MCF 10A (cell line): Measurements from ENCODE around the gene PKIB. TPM values are rescaled to one million over a fixed set of nuclear protein-coding genes. Genes with fewer than 3 reads are reported as not detected.
A peak's percentile ranks its signal among the peaks of the same experiment; 100 is the strongest.

ENCODE experiments used
- BruUV-seq: library from RNA; stranded (reverse); fragments of 400-500 nt; replicated peaks from 2 replicates; lab custom pipeline; 2021; lab: Mats Ljungman, UMichigan
- CTCF ChIA-PET: fragments of 300-600 bp; sonication (Branson Sonifier 250); formaldehyde crosslinking; extraction: SDS; loops from one replicate; lab custom pipeline; 2021; ENCODE audit warnings: antibody characterized with exemption, inconsistent platforms; lab: Yijun Ruan, JAX
- POLR2A ChIA-PET: fragments of 300-600, 350-650 bp; sonication (Branson Sonifier 250); formaldehyde crosslinking; extraction: SDS; loops from one replicate; lab custom pipeline; 2020; ENCODE audit warnings: antibody characterized with exemption, inconsistent platforms; lab: Yijun Ruan, JAX
- DNase-seq: peaks from one replicate; pipeline ENCODE4 v3.0.0-alpha.2; 2018; ENCODE audit not compliant: unreplicated experiment
- H3K27ac Mint-ChIP-seq: one replicate; pipeline ENCODE4 v1.8.0; 2022; ENCODE audit warnings: mild to moderate bottlenecking, low read depth, mixed read lengths; ENCODE audit not compliant: unreplicated experiment
- H3K27me3 Mint-ChIP-seq: one replicate; pipeline ENCODE4 v1.8.0; 2022; ENCODE audit warnings: mixed read lengths; ENCODE audit not compliant: insufficient read depth, unreplicated experiment
- H3K36me3 Mint-ChIP-seq: one replicate; pipeline ENCODE4 v1.8.0; 2022; ENCODE audit warnings: mild to moderate bottlenecking, moderate library complexity, mixed read lengths; ENCODE audit not compliant: insufficient read depth, unreplicated experiment
- H3K4me1 Mint-ChIP-seq: one replicate; pipeline ENCODE4 v1.8.0; 2022; ENCODE audit warnings: mixed read lengths; ENCODE audit not compliant: insufficient read depth, unreplicated experiment
- H3K4me3 Mint-ChIP-seq: one replicate; pipeline ENCODE4 v1.8.0; 2022; ENCODE audit warnings: mild to moderate bottlenecking, moderate library complexity, mixed read lengths; ENCODE audit not compliant: unreplicated experiment
- H3K9me3 Mint-ChIP-seq: one replicate; pipeline ENCODE4 v1.8.0; 2022; ENCODE audit warnings: mixed read lengths; ENCODE audit not compliant: unreplicated experiment
- intact Hi-C: fragments of 100-400 bp; cut with micrococcal nuclease; formaldehyde crosslinking; loops from 2 replicates; pipeline ENCODE4 v1.14.1; 2022
- total RNA-seq: library from RNA; stranded (reverse); gene quantifications from 2 replicates; pipeline ENCODE4 v1.2.3, GENCODE V29; 2022
- TF ChIP-seq, protein P1 (sequence below): fragments of 200-600 bp; IDR thresholded peaks from one replicate; pipeline ENCODE4 v1.8.0; 2022; ENCODE audit warnings: antibody characterized with exemption, mild to moderate bottlenecking; ENCODE audit not compliant: unreplicated experiment

PKIB gene
- total RNA-seq, 1 experiment from 2014 or later: 6.0 TPM

- DNase-seq: no peak
- Mint-ChIP-seq H3K27ac (no peak overlapping the region), H3K4me3 (no peak overlapping the region), H3K27me3 (no peaks in the 10 kb centered on the region), H3K9me3 (no peaks in the 10 kb centered on the region), H3K4me1 (no peaks in the 10 kb centered on the region), H3K36me3 (no peaks in the 10 kb centered on the region)
- intact Hi-C loops: no loop called here
- ChIA-PET POLR2A (interaction anchor here (0.7 kb wide), 1 partner anchor 1666 kb away, joined by 3 read pairs; no protein-coding TSS in a partner anchor), CTCF (interaction anchor here (1.0 to 1.5 kb wide), 4 partner anchors 8 to 121 kb away, joined by 3 to 7 read pairs (median 6); no protein-coding TSS in a partner anchor)
- TF ChIP-seq, protein P1, sequence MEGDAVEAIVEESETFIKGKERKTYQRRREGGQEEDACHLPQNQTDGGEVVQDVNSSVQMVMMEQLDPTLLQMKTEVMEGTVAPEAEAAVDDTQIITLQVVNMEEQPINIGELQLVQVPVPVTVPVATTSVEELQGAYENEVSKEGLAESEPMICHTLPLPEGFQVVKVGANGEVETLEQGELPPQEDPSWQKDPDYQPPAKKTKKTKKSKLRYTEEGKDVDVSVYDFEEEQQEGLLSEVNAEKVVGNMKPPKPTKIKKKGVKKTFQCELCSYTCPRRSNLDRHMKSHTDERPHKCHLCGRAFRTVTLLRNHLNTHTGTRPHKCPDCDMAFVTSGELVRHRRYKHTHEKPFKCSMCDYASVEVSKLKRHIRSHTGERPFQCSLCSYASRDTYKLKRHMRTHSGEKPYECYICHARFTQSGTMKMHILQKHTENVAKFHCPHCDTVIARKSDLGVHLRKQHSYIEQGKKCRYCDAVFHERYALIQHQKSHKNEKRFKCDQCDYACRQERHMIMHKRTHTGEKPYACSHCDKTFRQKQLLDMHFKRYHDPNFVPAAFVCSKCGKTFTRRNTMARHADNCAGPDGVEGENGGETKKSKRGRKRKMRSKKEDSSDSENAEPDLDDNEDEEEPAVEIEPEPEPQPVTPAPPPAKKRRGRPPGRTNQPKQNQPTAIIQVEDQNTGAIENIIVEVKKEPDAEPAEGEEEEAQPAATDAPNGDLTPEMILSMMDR: no peak
- no TSS peak for BruUV-seq
These were observed 108.4 kb downstream of the PKIB start for GRCh38 chr6:122718616-122719015.

DNA sequence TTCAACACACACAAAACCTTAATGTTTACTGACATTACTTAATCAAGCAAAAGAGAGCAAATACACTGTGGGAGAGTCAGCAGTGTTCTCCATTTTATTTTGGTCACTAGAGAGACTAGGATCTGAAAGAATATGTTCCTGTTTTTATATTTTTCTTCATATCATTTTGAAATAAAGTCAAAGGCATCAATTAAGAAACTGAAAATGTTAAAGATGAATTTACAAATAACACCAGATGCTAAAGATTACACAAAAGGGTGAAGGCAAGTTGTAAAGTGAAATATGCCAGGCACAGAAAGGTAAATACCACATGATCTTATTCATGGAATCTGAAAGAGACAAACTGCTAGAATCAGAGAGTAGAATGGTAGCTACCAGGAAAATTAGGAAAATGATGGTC lies 109.0 kb downstream of the PKIB start:
- CTCF ChIA-PET: interaction anchor here (1.5 kb wide), 1 partner anchor 9 kb away, joined by 6 read pairs; no protein-coding TSS in a partner anchor
- BruUV-seq: no TSS peak
- TF ChIP-seq, protein P1: no peak
- no peaks in the 10 kb centered on the region for H3K36me3 Mint-ChIP-seq
- no peak overlapping the region for H3K27ac Mint-ChIP-seq
- DNase-seq: no peak
- no peaks in the 10 kb centered on the region for H3K9me3 Mint-ChIP-seq
- H3K4me1 Mint-ChIP-seq: no peaks in the 10 kb centered on the region
- intact Hi-C loops: no loop called here
- H3K4me3 Mint-ChIP-seq: no peak overlapping the region
- no peaks in the 10 kb centered on the region for H3K27me3 Mint-ChIP-seq
- POLR2A ChIA-PET: no interaction called here

DNA sequence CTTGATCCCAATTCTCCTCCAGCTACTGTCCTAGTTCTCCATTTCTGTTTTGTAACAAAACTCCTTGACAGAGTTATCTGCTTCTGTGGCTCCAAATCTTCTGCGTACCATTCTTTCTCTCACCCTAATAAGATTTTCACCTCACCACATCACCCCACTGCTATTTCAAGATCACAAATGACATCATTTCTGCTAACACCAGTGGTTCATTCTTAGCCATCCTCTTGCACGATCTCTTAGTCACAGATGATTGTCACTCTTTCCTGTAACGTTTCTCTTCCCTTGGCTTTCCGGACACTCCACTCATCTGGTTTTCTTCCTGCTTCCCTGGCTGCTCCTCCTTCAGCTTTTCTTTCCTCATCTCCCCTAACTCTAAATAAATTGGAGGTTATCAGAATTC lies 112.5 kb downstream of the PKIB start:
- TF ChIP-seq, protein P1: no peak
- Mint-ChIP-seq H3K27ac (no peak overlapping the region), H3K9me3 (no peaks in the 10 kb centered on the region), H3K36me3 (no peaks in the 10 kb centered on the region), H3K27me3 (no peaks in the 10 kb centered on the region), H3K4me3 (no peak overlapping the region), H3K4me1 (no peaks in the 10 kb centered on the region)
- ChIA-PET POLR2A (no interaction called here), CTCF (interaction anchor here (0.7 to 1.4 kb wide), 7 partner anchors 9 to 1333 kb away, joined by 3 to 5 read pairs (median 3); no protein-coding TSS in a partner anchor)
- DNase-seq: no peak
- intact Hi-C loops: no loop called here
- BruUV-seq: no TSS peak

DNA sequence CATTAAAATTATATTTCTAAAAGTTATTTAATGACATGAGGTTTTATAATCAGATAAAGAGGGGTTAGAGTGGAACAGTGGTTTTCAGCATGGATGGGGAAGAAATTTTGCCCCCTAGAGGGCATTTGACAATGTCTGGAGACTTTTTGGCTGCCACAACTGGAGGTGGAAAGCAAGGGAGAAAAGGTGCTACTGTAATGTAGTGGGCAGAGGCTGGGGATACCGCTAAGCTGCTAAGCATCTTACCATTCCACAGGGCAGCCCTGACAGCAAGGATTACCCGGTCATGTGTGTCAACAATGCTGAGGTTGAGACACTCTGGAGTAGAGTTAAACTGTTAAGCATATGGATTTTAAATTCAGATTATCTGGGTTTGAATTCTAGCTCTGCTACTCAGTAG lies 116.4 kb downstream of the PKIB start:
- ChIA-PET CTCF (interaction anchor here (0.7 to 9.3 kb wide), 28 partner anchors 9 to 291 kb away, joined by 3 to 238 read pairs (median 5); partner anchors contain the start of genes PKIB and SMPDL3A), POLR2A (interaction anchor here (0.7 kb wide), 1 partner anchor 115 kb away, joined by 3 read pairs; no protein-coding TSS in a partner anchor)
- TF ChIP-seq, protein P1: peak; percentile 49
- no peaks in the 10 kb centered on the region for H3K27me3 Mint-ChIP-seq
- H3K27ac Mint-ChIP-seq: no peak overlapping the region
- no peaks in the 10 kb centered on the region for H3K36me3 Mint-ChIP-seq
- BruUV-seq: no TSS peak
- no peaks in the 10 kb centered on the region for H3K9me3 Mint-ChIP-seq
- peak; percentile 58 for DNase-seq
- intact Hi-C loops: loop anchor here (1.0 to 5.0 kb wide), 3 partner anchors 116 to 249 kb away; partner anchors contain the start of gene PKIB
- no peak overlapping the region for H3K4me3 Mint-ChIP-seq
- no peaks in the 10 kb centered on the region for H3K4me1 Mint-ChIP-seq
